OCI-LY7 (cell line): ENCODE measurements around the gene TNFSF4.

Experiments
- CTCF ChIP-seq: fragments of 200-600 bp; sonication (generic); conservative IDR thresholded peaks from 2 replicates; pipeline ENCODE4 v1.5.1; 2014; ENCODE audit warnings: mild to moderate bottlenecking, antibody characterized with exemption, low read length, moderate library complexity, mixed read lengths
- EZH2phosphoT487 ChIP-seq: fragments of 200-600 bp; sonication (generic); IDR thresholded peaks from 2 replicates; pipeline ENCODE4 v1.6.1; 2018; ENCODE audit warnings: low read depth, borderline replicate concordance, mild to moderate bottlenecking, mixed run types, antibody characterized with exemption, low read length, moderate library complexity, mixed read lengths

- no peak for TF ChIP-seq CTCF
- TF ChIP-seq EZH2phosphoT487: no peak
Measured at GRCh38 chr1:173191011-173191705, 16.0 kb downstream of the TNFSF4 start.
